Spleen (tissue), 7 donors: ENCODE data around the gene PTRH2.

Experiments
- POLR2AphosphoS5 ChIP-seq, 3 donors: sonication (generic); formaldehyde crosslinking; IDR thresholded peaks; one replicate each; pipeline ENCODE4 v1.5.1; 2017; ENCODE audit warnings: antibody characterized with exemption in 3 of 3
- TF ChIP-seq, protein P1 (sequence below), 11 experiments: fragments of 200-600 bp in 7 of 11; fragments of 450-650 bp in 4 of 11; sonication (generic) in 4 of 11; IDR thresholded peaks in 8 of 11; conservative IDR thresholded peaks in 3 of 11; 1 replicate in 7 of 11; 2 replicates in 4 of 11; pipeline versions ENCODE4 v1.4.0 to v1.8.0; 2016 to 2021; ENCODE audit warnings: antibody characterized with exemption in 11 of 11, inconsistent platforms in 4 of 11, mild to moderate bottlenecking in 1 of 11
- donor health status: DM: no; HTN: no; CAD: no; lungs with moderate emphysema.
- donor health status: DM: no; HTN: no; CAD: no.
- donor health status: DM: no; HTN: no; CAD: no.

DNA sequence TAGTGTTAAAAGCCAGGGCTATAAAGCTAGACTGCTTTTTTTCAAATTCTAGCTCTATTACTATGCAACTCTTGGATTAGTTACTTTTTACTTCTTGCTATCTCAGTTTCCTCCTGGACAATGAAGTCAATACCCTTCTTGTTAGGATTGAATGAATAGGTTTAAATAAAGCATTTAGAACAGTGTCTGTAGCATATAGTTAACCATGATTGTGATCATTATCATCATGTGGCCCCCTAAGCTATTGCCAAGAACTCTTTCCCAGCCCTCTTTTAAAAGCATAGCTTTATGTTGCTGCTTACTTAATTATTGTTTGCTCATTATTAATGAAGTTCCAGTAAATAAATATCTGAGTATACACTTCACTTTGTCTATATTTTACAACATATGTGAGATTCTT is 4.7 kb upstream of the PTRH2 start:
- TF ChIP-seq, protein P1, sequence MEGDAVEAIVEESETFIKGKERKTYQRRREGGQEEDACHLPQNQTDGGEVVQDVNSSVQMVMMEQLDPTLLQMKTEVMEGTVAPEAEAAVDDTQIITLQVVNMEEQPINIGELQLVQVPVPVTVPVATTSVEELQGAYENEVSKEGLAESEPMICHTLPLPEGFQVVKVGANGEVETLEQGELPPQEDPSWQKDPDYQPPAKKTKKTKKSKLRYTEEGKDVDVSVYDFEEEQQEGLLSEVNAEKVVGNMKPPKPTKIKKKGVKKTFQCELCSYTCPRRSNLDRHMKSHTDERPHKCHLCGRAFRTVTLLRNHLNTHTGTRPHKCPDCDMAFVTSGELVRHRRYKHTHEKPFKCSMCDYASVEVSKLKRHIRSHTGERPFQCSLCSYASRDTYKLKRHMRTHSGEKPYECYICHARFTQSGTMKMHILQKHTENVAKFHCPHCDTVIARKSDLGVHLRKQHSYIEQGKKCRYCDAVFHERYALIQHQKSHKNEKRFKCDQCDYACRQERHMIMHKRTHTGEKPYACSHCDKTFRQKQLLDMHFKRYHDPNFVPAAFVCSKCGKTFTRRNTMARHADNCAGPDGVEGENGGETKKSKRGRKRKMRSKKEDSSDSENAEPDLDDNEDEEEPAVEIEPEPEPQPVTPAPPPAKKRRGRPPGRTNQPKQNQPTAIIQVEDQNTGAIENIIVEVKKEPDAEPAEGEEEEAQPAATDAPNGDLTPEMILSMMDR (IDR thresholded peaks at IDR 0.05 in 8 of 11, conservative IDR thresholded peaks at IDR 0.05 in 3 of 11): no peak
- TF ChIP-seq POLR2AphosphoS5 (IDR thresholded peaks at IDR 0.05): no peak
